ENCODE results near the gene TIMD4.
"Not testable (repeated sequence)": the region's sequence is repeated elsewhere in the genome, so short reads cannot be mapped to it uniquely, and the experiment has no call there.

TIMD4 gene

GRCh38 chr5:156963125-156963524 lies at the start of gene TIMD4:
Gene TIMD4, minus strand, starts transcription at chr5:156963226. Its CDS starts 28 bp downstream, at chr5:156963198.
- no peak for DNase-seq

GRCh38 chr5:157006262-157006661 lies 43.2 kb upstream of the TIMD4 start:
- DNase-seq, result no peak

GRCh38 chr5:157004893-157005551 lies 42.0 kb upstream of the TIMD4 start:
- DNase-seq, result no peak

- DNase-seq, result no peak
These were observed 28.7 kb upstream of the TIMD4 start for GRCh38 chr5:156991714-156992113.

GRCh38 chr5:156984064-156984463 lies 21.0 kb upstream of the TIMD4 start:
- DNase-seq, result no peak

GRCh38 chr5:156981481-156981880 lies 18.5 kb upstream of the TIMD4 start:
- DNase-seq, result no peak

- no peak for DNase-seq
These were observed 11.3 kb upstream of the TIMD4 start for GRCh38 chr5:156974328-156974727.

- DNase-seq, result no peak
These were observed 9.0 kb upstream of the TIMD4 start for GRCh38 chr5:156971848-156972525.

GRCh38 chr5:156971415-156971814 lies 8.4 kb upstream of the TIMD4 start:
- DNase-seq, result no peak

GRCh38 chr5:156967386-156967785 lies 4.4 kb upstream of the TIMD4 start:
- DNase-seq, result not testable (repeated sequence)

- DNase-seq, result no peak
These were observed 6.7 kb downstream of the TIMD4 start for GRCh38 chr5:156956321-156956720.

GRCh38 chr5:156951359-156951758 lies 11.7 kb downstream of the TIMD4 start:
- DNase-seq, result no peak

- no peak for DNase-seq
These were observed 12.3 kb downstream of the TIMD4 start for GRCh38 chr5:156950716-156951115.

GRCh38 chr5:156949424-156949823 lies 13.6 kb downstream of the TIMD4 start:
- no peak for DNase-seq

- no peak for DNase-seq
These were observed 15.1 kb downstream of the TIMD4 start for GRCh38 chr5:156947925-156948324.

- no peak for DNase-seq
These were observed 21.0 kb downstream of the TIMD4 start for GRCh38 chr5:156942064-156942463.

- not testable (repeated sequence) for DNase-seq
These were observed 22.6 kb downstream of the TIMD4 start for GRCh38 chr5:156940462-156940861.

GRCh38 chr5:156936972-156937371 lies 26.1 kb downstream of the TIMD4 start:
- DNase-seq, result no peak

- no peak for DNase-seq
These were observed 28.4 kb downstream of the TIMD4 start for GRCh38 chr5:156934450-156935211.

- no peak for DNase-seq
These were observed 33.6 kb downstream of the TIMD4 start for GRCh38 chr5:156929366-156929948.

- no peak for DNase-seq
These were observed 35.5 kb downstream of the TIMD4 start for GRCh38 chr5:156927545-156927944.

GRCh38 chr5:156925767-156926166 lies 37.3 kb downstream of the TIMD4 start:
- not testable (repeated sequence) for DNase-seq

- no peak for DNase-seq
These were observed 40.7 kb downstream of the TIMD4 start for GRCh38 chr5:156922207-156922792.

Measured in NCI-H2107 (cell line).